GM18951 (cell line): ENCODE measurements around the gene PIGV.
"Not testable (repeated sequence)": the region's sequence is repeated elsewhere in the genome, so short reads cannot be mapped to it uniquely, and the experiment has no call there.

ENCODE experiments used
- POLR2A ChIP-seq: IDR thresholded peaks from 4 replicates; pipeline ENCODE4 v1.6.1; 2011; ENCODE audit warnings: mild to moderate bottlenecking; ENCODE audit not compliant: insufficient read length, insufficient read depth; ENCODE audit errors: extremely low read depth
- in situ Hi-C: fragments of 300-500 bp; cut with MboI; formaldehyde crosslinking; loops from one replicate; pipeline ENCODE4 v1.12.0; 2022; ENCODE audit warnings: low sequenced_read_pairs, mixed read lengths, inconsistent platforms; ENCODE audit not compliant: unreplicated experiment

The PIGV gene

GRCh38 chr1:26790551-26790953 is 2.8 kb downstream of the PIGV start:
- in situ Hi-C loops, result loop anchor here (10.0 kb wide), 1 partner anchor 186 kb away; no protein-coding TSS in a partner anchor
- no peak for TF ChIP-seq POLR2A

- in situ Hi-C loops, result loop anchor here (10.0 kb wide), 1 partner anchor 186 kb away; no protein-coding TSS in a partner anchor
- TF ChIP-seq POLR2A, result no peak
Observed at GRCh38 chr1:26791148-26791547, 3.4 kb downstream of the PIGV start.

DNA sequence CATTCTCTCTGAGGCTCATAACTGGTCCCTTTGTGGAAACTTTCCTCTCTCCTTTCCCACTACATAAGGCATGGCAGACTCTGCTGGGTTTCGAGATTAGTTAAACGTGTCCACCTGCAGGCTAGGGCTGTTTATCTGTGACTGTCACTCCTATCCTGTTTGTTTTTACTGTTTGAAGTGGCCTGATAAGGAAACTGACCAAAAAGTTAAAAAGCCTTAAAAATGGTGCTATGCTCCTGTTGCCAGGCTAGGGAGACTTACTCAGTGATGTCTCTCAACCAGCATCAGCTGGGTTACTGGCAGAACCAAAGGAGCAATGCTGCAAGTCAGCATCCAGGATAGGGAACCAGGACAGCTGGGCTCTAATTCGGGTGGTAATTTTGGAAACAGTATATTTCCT is 3.9 kb downstream of the PIGV start:
- in situ Hi-C loops, result loop anchor here (10.0 kb wide), 1 partner anchor 187 kb away; no protein-coding TSS in a partner anchor
- no peak for TF ChIP-seq POLR2A

GRCh38 chr1:26792924-26793323 is 5.2 kb downstream of the PIGV start:
- no peak for TF ChIP-seq POLR2A
- in situ Hi-C loops, result loop anchor here (10.0 kb wide), 1 partner anchor 188 kb away; no protein-coding TSS in a partner anchor

- no peak for TF ChIP-seq POLR2A
- in situ Hi-C loops, result loop anchor here (10.0 kb wide), 1 partner anchor 190 kb away; no protein-coding TSS in a partner anchor
Observed at GRCh38 chr1:26794391-26794790, 6.6 kb downstream of the PIGV start.

DNA sequence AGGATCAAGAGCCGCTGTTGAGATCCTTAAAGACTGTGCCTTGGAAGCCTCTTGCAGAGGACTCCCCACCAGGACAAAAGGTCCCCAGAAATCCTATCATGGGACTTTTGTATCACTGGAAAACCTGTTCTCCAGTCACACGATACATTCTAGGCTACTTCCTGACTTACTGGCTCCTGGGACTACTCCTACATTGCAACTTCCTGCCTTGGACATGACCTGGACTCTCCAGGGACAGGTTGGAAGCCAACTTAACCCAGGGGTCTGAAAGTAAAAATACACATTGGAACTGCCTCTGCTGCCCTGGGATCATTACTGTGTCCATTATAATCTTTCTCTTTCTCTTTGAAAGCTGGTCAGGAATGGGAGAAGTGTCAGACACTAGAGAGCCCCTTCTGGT is 9.9 kb downstream of the PIGV start:
- in situ Hi-C loops, result loop anchor here (10.0 kb wide), 1 partner anchor 193 kb away; no protein-coding TSS in a partner anchor
- no peak for TF ChIP-seq POLR2A

DNA sequence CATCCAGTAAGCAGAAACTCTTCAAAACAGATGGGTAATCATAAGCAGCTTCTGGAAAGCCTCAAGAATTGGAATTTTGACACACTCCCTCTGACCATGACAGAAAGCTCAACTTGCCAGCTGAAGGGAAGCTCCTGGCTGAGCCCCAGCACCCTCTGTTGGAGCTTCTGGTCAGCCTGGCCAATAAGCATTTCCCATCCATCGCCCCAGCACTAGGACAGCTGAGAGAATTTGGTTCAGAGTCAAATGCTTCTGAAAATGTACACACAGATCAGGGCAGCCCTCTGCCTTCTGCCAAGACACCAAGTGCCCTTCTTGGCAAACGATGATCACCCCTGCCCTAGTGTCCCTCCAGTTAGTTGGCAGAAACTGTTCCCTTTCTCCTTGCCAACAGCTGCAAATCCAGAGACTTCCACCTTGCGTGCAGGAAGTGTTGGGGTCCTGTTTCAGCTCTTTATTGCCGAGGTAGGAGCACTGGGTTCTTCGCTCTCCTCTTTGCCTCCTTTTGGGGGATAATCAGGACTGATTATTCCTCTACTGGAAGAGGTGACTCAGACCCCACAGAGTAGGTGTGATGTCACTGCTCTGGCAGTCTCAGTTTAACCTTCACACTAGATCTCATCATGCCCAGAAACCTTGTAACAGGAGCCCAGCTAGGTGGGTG is 11.9 kb downstream of the PIGV start:
- TF ChIP-seq POLR2A, result no peak
- in situ Hi-C loops, result loop anchor here (10.0 kb wide), 1 partner anchor 195 kb away; no protein-coding TSS in a partner anchor

DNA sequence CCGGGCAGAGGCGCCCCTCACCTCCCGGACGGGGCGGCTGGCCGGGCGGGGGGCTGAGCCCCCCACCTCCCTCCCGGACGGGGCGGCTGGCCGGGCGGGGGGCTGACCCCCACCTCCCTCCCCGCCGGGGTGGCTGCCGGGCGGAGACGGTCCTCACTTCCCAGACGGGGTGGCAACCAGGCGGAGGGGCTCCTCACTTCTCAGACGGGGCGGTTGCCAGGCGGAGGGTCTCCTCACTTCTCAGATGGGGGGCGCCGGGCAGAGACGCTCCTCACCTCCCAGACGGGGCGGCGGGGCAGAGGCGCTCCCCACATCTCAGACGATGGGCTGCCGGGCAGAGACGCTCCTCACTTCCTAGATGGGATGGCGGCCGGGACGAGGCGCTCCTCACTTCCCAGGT is 16.2 kb downstream of the PIGV start:
- in situ Hi-C loops, result not testable (repeated sequence)

GRCh38 chr1:26810105-26810504 is 22.4 kb downstream of the PIGV start:
- in situ Hi-C loops, result not testable (repeated sequence)

DNA sequence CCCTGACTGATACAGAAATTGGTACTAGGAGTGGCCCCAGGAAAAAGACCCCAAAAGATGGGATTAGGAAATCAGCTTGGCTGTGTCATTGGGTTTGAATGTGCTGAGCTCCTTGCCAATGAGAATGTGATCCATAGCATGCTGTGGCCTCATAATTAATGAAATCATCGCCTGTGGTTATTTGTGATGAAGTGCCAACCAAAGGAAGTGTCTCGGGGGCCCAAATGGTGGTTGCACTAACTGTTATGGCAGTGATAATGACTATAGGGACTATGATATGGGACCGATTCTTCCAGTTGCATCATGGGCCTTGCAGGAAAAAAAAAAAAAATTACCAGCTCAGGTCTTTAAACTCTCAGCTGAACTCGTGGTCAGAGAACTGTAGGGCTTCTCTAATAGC is 23.3 kb downstream of the PIGV start:
- TF ChIP-seq POLR2A, result no peak

GRCh38 chr1:26811708-26812107 is 24.0 kb downstream of the PIGV start:
- TF ChIP-seq POLR2A, result no peak
- in situ Hi-C loops, result no loop called here

More for the DNA sequence above, 23.3 kb downstream of the PIGV start:
- in situ Hi-C loops, result no loop called here

DNA sequence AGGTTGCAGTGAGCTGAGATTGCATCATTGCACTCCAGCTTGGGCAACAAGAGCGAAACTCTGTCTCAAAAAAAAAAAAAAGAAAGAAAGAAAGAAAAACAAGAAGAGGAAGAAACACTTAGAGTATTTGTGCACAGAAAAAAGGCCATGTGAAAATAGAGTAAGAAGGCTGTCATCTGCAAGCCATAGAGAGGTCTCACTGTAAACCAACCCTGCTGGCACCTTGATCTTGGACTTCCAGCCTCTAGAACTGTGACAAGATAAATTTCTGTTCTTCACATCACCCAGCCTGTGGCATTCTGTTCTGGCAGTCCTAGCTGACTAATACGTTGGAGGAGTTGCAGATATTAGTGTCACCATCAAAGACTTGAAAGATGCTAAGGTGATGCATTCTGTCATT is 26.6 kb downstream of the PIGV start:
- no peak for TF ChIP-seq POLR2A
- in situ Hi-C loops, result no loop called here

DNA sequence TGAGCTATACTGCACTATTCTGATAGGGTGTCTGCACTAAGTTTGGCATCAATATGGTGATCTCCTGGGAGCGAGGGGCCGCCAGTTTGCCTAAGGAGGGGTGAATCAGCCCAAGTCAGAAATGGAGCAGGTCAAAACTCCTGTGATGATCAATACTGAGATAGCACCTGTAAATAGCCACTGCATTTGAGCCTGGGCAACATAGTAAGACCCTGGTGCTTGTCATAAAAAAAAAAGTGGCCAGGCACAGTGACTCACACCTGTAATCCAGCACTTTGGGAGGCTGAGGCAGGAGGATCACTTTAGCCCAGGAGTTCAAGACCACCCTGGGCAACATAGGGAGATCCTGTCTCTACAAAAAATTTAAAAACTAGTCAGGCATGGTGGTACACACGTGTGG is 27.1 kb downstream of the PIGV start:
- in situ Hi-C loops, result no loop called here
- TF ChIP-seq POLR2A, result no peak

GRCh38 chr1:26820784-26821269 is 33.1 kb downstream of the PIGV start:
- in situ Hi-C loops, result no loop called here
- TF ChIP-seq POLR2A, result no peak

- TF ChIP-seq POLR2A, result no peak
- in situ Hi-C loops, result no loop called here
Observed at GRCh38 chr1:26822737-26823395, 35.1 kb downstream of the PIGV start.
